Thyroid gland (tissue), 4 donors: ENCODE data around the gene PRLHR.

Experiments
- POLR2A ChIP-seq, 2 donors: fragments of 450-650 bp; IDR thresholded peaks; one replicate each; pipeline ENCODE4 v1.6.1; 2017; ENCODE audit warnings: antibody characterized with exemption in 2 of 2, mild to moderate bottlenecking in 2 of 2, moderate library complexity in 1 of 2
- TF ChIP-seq, protein P1 (sequence below), 6 experiments: fragments of 200-600 bp in 3 of 6; fragments of 450-650 bp in 3 of 6; sonication (generic) in 3 of 6; IDR thresholded peaks; one replicate each; pipeline ENCODE4 v1.5.1; 2016 to 2019; ENCODE audit warnings: antibody characterized with exemption in 6 of 6, mild to moderate bottlenecking in 2 of 6, inconsistent platforms in 1 of 6, moderate library complexity in 1 of 6

DNA sequence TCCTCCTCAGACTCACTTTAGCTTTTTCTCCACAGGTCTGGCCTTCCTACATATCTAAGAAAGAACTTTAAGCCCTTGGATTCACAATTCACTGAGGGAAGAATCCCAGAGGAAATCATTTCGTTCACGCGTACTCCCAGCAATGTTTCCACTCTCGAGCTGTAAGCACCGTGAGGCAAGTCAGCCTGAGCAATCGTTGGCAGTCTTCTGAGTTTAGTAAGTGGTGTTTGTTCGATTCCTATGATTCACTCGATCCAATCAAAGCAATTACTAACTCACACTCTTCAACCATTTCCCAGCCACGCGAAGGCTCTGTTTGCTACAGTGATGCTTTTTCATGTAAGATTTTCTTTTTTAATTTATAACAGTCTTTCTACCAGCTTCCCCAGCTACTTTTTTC, 10.2 kb upstream of the PRLHR start:
- TF ChIP-seq POLR2A (IDR thresholded peaks at IDR 0.05), result no peak
- TF ChIP-seq, protein P1, sequence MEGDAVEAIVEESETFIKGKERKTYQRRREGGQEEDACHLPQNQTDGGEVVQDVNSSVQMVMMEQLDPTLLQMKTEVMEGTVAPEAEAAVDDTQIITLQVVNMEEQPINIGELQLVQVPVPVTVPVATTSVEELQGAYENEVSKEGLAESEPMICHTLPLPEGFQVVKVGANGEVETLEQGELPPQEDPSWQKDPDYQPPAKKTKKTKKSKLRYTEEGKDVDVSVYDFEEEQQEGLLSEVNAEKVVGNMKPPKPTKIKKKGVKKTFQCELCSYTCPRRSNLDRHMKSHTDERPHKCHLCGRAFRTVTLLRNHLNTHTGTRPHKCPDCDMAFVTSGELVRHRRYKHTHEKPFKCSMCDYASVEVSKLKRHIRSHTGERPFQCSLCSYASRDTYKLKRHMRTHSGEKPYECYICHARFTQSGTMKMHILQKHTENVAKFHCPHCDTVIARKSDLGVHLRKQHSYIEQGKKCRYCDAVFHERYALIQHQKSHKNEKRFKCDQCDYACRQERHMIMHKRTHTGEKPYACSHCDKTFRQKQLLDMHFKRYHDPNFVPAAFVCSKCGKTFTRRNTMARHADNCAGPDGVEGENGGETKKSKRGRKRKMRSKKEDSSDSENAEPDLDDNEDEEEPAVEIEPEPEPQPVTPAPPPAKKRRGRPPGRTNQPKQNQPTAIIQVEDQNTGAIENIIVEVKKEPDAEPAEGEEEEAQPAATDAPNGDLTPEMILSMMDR (IDR thresholded peaks at IDR 0.05), result no peak
